HEK293T (cell line): ENCODE data around the gene PLXNA3.

ENCODE experiments used
- ELF4 ChIP-seq: fragments of 450-650 bp; IDR thresholded peaks from 2 replicates; pipeline ENCODE4 v1.6.1; 2017; ENCODE audit warnings: antibody characterized with exemption
- FOXA1 ChIP-seq: fragments of 450-650 bp; IDR thresholded peaks from 2 replicates; pipeline ENCODE4 v1.6.1; 2016; ENCODE audit warnings: mild to moderate bottlenecking
- FOXK2 ChIP-seq: fragments of 450-650 bp; IDR thresholded peaks from 2 replicates; pipeline ENCODE4 v1.6.1; 2016; ENCODE audit warnings: mild to moderate bottlenecking
- FOXM1 ChIP-seq: fragments of 450-650 bp; IDR thresholded peaks from 2 replicates; pipeline ENCODE4 v1.6.1; 2017; ENCODE audit warnings: mild to moderate bottlenecking, borderline replicate concordance
- SUZ12 ChIP-seq: fragments of 450-650 bp; IDR thresholded peaks from 2 replicates; pipeline ENCODE4 v1.6.1; 2016; ENCODE audit warnings: mild to moderate bottlenecking
- TARDBP ChIP-seq: fragments of 450-650 bp; IDR thresholded peaks from 2 replicates; pipeline ENCODE4 v1.6.1; 2016
- ZNF384 ChIP-seq: fragments of 450-650 bp; IDR thresholded peaks from 2 replicates; pipeline ENCODE4 v1.6.1; 2016

- no peak for TF ChIP-seq TARDBP
- TF ChIP-seq ZNF384, result no peak
- TF ChIP-seq SUZ12, result no peak
- no peak for TF ChIP-seq ELF4
- no peak for TF ChIP-seq FOXA1
- no peak for TF ChIP-seq FOXM1
- no peak for TF ChIP-seq FOXK2
Measured at GRCh38 chrX:154472685-154473632, 14.9 kb downstream of the PLXNA3 start.
